RWPE1 (cell line): ENCODE data around the gene NELL1.

ENCODE experiments used
- CTCF ChIA-PET: fragments of 350-600 bp; sonication (Branson Sonifier 250); formaldehyde crosslinking; extraction: SDS; loops from one replicate; lab custom pipeline; 2021; lab: Yijun Ruan, JAX
- POLR2A ChIA-PET: fragments of 400-600 bp; formaldehyde crosslinking; extraction: SDS; loops from one replicate; lab custom pipeline; 2020; ENCODE audit warnings: antibody characterized with exemption; ENCODE audit not compliant: low non-redundant PET; lab: Yijun Ruan, JAX
- DNase-seq: peaks from one replicate; pipeline ENCODE4 v3.0.0; 2012; ENCODE audit warnings: low spot score
- H3K27ac ChIP-seq: fragments of 450-650 bp; 2 replicates; pipeline ENCODE4 v1.5.1; 2017
- CTCF ChIP-seq: fragments of 450-650 bp; conservative IDR thresholded peaks from 2 replicates; pipeline ENCODE4 v1.5.1; 2017; ENCODE audit warnings: low read depth, mild to moderate bottlenecking

Gene NELL1

DNA sequence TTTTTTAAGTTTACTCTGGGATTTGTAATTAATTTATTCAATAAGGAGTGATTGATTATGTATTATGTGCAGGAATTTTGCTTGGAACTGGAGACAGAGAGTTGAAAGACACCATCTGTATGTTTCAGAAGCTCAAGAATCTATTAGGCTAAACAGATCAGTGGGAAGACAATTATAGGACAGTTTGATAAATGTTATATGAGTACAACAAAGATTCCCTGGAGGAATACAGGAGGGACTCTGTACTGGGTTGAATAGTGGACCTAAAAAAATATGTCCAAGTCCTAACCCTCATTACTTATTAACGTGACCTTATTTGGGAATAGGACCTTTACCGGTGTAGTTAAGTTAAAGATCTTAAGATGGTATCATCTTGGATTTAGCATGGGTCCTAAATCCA, 681.2 kb downstream of the NELL1 start:
- TF ChIP-seq CTCF: no peak
- POLR2A ChIA-PET: no interaction called here
- DNase-seq: no peak
- no peak overlapping the region for H3K27ac ChIP-seq
- CTCF ChIA-PET: no interaction called here

GRCh38 chr11:21353425-21353824, 684.0 kb downstream of the NELL1 start:
- DNase-seq: no peak
- TF ChIP-seq CTCF: no peak
- ChIA-PET POLR2A (no interaction called here), CTCF (no interaction called here)
- H3K27ac ChIP-seq: no peak overlapping the region

GRCh38 chr11:21364866-21365624, 695.7 kb downstream of the NELL1 start:
- TF ChIP-seq CTCF: no peak
- ChIA-PET CTCF (no interaction called here), POLR2A (no interaction called here)
- no peak overlapping the region for H3K27ac ChIP-seq
- no peak for DNase-seq

DNA sequence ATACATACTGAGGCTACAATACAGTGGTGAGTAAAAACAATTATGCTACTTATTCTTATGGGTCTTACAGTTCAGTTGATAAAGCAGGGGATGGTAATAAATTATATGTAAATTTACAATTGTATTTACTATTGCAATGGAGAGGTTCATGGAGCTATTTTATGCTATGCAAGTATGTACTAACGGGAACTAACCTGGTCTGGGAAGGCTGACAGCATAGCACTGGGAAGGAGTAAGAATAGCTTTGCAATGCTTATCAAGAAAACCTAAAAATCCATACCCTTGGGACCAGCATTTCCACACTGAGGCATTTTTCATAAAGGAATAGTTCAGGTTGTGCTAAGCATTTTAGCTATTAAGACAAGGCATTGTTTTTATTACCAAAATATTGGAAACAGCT, 700.6 kb downstream of the NELL1 start:
- DNase-seq: no peak
- ChIA-PET POLR2A (no interaction called here), CTCF (no interaction called here)
- no peak for TF ChIP-seq CTCF
- no peak overlapping the region for H3K27ac ChIP-seq

- ChIA-PET POLR2A (no interaction called here), CTCF (no interaction called here)
- DNase-seq: no peak
- no peak overlapping the region for H3K27ac ChIP-seq
- TF ChIP-seq CTCF: no peak
These were observed 701.7 kb downstream of the NELL1 start for GRCh38 chr11:21371044-21371443.

- TF ChIP-seq CTCF: no peak
- no peak overlapping the region for H3K27ac ChIP-seq
- POLR2A ChIA-PET: no interaction called here
- CTCF ChIA-PET: interaction anchor here (0.6 kb wide), 1 partner anchor 15 kb away, joined by 4 read pairs; no protein-coding TSS in a partner anchor
- no peak for DNase-seq
These were observed 703.3 kb downstream of the NELL1 start for GRCh38 chr11:21372672-21373071.
